GM19372 (cell line): ENCODE measurements around the gene UBE2V1.

Experiments used
- ATAC-seq: cut with Tn5 transposase; IDR thresholded peaks from one replicate; pipeline ENCODE4 v1.9.1; 2021; ENCODE audit warnings: mild to moderate bottlenecking, low read depth, moderate library complexity; ENCODE audit not compliant: unreplicated experiment

UBE2V1 gene

DNA sequence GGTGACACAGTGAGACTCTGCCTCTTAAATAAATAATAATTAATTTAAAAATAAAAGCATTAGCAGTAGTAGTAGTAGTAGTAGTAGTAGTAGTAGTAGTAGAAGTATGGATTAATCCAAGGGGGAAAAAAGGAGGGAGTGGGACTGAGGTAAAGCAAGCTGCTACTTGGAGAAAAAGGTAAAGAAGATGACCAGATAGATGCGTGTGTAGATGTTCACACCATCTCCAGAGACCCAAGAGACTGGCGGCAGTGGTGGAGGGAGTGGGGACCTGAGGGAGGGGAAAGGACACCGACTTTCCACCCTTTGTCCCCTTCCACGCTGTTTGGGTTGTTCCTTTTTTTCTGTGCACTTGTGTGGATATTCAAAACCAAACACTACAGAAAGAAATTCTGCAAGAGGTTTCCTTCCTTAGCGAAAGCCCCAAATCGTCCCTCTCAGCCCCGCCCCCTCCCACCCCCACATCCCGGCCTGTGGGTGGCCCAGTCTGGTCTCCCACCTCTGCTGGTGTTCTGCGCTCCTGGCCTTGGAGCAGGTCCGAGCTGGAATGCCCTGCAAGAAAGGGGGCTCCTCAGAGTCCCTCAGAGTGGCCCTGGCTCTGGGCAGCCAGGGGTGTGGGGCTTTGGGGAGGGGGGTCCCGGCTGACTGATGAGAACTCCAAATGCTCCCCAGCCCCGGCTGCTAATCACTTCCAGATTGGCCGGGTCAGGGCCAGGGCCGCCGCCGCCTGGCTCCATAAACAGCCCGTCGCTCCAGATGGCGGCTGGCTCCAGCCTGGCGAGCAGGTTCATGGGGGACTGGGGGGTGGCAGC lies 60.2 kb downstream of the UBE2V1 start:
- no peak for ATAC-seq

DNA sequence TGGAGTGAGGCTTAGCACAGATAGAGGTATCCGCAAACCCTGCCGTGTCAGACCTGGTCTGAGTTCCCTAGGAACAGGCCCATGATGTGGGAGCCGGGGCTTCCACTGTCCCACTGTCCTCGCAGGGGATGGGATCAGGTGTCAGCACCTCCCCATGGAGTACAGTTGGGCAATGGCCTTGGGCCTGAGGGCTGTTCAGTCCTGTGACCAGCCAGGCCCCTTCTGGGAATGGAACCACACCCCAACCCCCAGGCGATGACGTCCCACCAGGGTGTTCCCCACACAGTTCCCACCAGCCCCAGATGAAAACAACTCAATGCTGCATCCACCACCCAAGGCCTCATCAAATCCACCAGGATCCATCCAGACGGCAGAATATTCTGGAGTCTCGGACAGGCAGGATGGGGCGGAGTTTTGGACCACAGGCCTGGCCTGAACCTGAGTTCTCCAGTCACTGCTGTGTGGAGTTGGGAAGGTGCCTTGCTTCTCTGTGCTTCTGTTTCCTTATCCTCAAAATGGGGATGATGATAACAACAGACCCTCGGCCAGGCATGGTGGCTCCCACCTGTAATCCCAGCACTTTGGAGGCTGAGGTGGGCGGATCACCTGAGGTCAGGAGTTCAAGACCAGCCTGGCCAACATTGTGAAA lies 62.2 kb downstream of the UBE2V1 start:
- no peak for ATAC-seq

DNA sequence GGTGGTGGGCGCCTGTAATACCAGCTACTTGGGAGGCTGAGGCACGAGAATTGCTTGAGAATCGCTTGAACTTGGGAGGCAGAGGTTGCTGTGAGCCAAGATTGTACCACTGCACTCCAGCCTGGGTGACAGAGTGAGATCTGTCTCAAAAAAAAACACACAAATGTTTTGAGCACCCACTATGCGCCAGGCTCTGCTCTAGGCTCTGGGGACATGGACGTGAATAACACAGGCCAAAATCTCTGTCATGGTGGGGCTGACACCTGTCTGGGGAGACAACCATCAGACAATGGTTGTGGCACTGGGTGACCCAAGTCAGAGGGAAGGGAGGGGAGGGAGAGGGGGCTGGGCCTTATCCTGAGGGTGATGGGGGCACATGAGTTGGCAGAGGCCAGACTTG lies 62.7 kb downstream of the UBE2V1 start:
- no peak for ATAC-seq

DNA sequence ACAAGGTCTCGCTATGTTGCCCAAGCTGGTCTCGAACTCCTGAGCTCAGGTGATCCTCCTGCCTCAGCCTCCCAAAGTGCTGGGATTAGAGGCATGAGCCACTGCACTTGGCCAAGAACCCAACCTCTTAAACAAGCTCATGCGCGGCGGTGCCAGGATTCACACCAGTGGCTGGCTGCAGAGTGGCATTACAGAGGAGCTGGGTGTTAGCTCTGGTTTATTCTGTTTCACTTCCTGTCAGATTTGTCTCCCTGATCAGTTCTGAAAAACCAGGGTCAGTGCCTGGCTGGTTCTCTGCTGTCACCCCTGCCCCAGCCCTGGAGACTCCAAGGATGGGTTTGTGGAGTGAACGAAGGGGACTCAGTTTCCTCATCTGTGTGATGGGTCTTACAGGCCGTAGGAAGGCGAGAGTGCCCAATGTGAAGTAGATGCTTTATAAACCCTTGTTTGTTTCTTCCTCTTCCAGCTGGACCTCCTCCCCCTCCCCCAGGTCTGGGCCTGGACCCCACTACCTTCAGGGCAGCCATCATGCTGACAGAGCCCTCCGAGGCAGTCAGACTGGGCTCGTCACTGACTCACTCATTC lies 63.4 kb downstream of the UBE2V1 start:
- no peak for ATAC-seq

DNA sequence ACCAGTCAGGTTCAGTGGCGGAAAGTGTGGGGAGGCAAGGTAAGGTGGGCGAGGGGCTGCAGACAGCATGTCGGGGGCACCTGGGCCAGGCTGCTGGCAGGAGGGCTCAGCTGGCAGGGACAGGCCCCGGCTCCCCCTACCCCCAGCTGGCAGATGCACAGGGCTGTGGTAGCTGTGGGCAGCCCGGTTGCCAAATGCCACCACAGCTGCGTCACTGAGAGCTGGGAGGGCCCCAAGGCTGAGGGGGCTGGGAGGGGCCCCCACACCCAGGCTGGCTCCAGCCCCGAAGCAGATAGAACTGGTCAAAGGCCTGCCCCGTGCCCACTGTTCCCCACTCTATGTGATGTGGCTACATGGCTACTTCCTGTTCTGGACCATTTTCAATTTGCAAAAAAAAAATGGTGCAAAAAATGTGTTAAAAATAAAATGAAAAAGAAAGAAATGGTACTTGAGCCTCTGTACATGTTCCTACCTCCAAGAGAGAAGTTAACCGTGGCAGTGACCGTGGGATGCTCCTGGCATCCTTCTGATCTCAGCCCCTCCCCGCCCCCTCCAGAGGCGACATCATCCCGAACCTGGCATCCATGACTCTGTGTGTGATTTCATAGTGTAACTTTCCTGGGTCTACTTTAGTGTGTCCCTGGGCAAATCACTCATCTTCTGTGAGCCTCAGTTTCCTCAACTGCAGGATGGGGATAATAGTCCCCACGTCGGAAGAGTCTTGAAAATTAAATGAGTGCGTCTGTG lies 64.4 kb downstream of the UBE2V1 start:
- ATAC-seq = no peak

- no peak for ATAC-seq
These were observed 68.5 kb downstream of the UBE2V1 start for GRCh38 chr20:50044353-50044960.

GRCh38 chr20:50043573-50044352 lies 69.2 kb downstream of the UBE2V1 start:
- ATAC-seq = no peak

DNA sequence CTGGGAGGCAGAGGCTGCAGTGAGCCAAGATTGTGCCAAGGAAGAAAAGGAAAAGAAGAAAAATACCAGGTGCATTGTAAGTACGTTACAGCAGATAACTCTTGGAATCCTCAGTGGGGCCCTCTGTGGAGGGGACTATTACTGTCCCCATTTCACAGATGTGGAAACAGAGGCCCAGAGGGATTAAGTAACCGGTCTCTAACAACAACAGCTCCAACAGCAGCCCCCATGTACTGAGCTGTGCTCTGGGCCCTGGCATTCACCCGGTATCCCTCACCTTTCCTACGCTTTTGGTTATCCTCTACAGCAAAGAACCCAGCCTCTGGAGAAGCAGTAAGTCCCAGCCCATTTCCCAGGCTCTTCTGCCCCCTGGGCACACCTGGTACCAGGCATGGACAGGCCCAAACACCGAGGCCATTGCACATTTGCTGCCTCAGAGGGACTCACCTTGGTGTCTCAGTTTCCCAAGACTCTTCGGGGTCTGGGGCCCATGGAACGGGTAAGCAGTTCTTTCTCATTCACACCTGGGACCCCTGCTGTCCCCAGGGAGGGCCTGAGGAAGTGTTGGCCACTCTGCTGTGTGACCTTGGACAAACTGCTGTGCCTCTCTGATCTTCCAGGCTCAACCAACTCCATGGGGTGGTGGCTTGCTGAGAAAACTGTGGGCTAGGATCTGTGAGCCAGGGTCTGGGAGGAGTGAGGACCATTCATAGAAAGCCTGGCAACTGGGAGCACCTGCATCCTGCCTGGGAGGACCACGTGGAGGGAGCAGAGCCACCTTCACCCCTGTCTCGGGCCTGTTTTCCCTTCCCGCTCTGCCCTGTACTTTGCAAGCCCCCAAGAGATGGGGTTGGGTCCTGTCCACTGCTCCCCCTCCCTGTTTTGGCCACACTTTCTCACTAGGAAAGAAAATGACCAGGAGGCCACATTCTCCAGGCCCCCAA lies 70.3 kb downstream of the UBE2V1 start:
- no peak for ATAC-seq

GRCh38 chr20:50041246-50041873 lies 71.6 kb downstream of the UBE2V1 start:
- no peak for ATAC-seq

DNA sequence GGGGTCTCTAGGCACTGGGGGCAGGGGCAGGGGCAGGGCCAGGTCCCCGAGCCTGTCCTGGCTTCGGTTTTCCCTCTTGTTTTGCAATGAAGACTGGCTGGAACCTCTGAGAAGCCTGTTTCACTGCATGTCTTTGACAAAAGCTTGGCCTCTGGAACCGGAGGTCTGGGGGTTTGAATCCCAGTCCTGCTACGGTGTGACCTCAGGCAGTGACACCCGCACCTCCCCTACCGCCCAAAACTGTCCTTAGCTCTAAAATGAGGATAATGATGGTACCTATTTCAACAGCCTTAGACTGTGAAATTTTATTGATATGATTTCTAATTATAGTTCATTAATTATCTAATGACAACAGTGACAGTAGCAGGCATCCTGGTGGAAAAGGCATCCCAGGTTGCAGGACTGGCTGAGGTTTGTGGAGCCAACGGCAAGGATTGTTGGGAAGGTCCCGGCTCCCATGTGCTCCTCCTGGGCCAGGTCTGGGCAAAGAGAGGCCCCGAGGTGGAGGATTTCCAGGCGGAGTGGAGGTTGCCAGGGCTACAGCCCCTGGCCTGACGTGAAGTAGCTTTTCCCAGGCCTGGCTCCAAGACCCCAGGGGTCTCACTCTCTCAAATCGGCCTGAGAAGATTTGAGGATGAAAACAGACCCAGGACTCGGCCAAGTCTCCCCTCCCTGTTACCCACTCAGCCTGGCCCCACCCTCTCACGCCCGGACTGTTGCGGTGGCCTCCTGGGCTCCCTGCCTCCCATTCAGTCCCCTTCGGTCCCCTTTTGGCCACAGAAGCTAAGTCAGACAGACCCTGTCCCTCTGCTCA lies 72.3 kb downstream of the UBE2V1 start:
- no peak for ATAC-seq

DNA sequence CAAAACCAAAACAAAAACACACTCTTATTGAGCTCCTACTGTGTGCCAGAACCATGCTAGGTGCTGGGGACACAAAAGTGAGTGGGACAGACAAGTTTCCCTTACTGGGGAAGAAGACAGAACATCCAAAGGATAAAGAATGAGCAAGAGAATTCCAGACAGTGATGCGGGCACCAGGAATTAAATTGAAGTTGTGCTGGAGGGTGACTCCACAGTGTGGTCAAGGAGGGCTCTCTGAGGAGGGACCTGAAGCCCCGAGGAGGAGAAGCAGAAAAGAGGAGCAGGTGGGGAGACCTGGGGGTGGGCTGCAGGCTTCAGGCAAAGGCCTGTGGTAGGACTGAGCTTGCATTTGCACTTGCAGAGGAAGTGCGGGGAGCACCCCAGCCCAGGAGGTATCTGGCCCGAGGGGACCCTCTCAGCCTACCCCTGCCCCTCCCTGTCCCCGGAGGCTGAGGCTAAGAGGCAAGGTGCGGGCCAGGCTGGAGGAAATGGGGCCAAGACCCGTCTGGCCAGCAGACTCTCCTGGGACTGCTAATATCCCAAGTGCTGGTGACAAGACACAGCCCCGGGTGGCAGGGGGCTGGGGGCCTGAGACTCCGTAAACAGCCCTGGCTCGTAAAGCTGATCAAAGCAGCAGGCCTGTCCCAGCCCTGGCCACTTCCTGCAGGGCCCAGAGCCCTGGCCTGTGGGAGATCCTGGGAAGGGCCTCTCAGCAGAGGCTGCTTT lies 73.1 kb downstream of the UBE2V1 start:
- no peak for ATAC-seq

DNA sequence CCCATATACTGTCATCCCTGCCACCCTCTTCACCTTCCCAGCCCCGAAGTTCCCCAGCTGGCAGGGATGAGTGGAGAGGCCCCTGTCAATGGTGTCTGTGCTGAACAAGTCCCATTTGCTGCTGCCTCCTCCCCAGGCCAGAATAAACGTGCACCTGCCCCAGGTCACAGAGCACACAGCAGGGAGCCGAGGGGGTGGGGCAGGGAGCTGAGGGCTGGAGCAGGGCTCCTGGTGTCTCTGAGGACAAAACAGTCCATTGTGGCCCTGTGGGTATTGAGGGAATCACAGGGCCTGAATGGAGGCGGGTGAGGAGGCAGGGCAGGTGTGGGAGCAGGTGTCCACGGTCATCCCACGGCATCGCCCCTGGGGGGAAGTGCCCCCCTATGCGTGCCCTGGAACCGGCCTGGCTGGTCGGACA lies 74.4 kb downstream of the UBE2V1 start:
- ATAC-seq = no peak

GRCh38 chr20:50038169-50038568 lies 74.8 kb downstream of the UBE2V1 start:
- ATAC-seq = no peak

GRCh38 chr20:50037575-50037974 lies 75.4 kb downstream of the UBE2V1 start:
- ATAC-seq = no peak

- ATAC-seq = no peak
These were observed 75.8 kb downstream of the UBE2V1 start for GRCh38 chr20:50037123-50037522.

GRCh38 chr20:50036703-50037102 lies 76.2 kb downstream of the UBE2V1 start:
- ATAC-seq = no peak
